IPS-18c (cell line): Measurements from ENCODE around the gene NIPAL1.

Experiments used
- H3K4me3 ChIP-seq: 2 replicates; pipeline ENCODE4 v1.7.0; 2013; ENCODE audit warnings: low read depth, mild to moderate bottlenecking, low read length, moderate library complexity; ENCODE audit not compliant: insufficient read depth
- H3K9me3 ChIP-seq: one replicate; pipeline ENCODE4 v1.6.1; 2013; ENCODE audit warnings: mild to moderate bottlenecking, low read length, moderate library complexity; ENCODE audit not compliant: control insufficient read depth, insufficient read depth

The NIPAL1 gene

GRCh38 chr4:48043504-48043903 is 26.9 kb downstream of the NIPAL1 start:
- H3K9me3 ChIP-seq = peaks cover 4% of the 10 kb centered on the region
- H3K4me3 ChIP-seq = no peak overlapping the region

GRCh38 chr4:48044298-48044697 is 27.7 kb downstream of the NIPAL1 start:
- peaks cover 4% of the 10 kb centered on the region for H3K9me3 ChIP-seq

GRCh38 chr4:48046059-48046458 is 29.5 kb downstream of the NIPAL1 start:
- H3K4me3 ChIP-seq = no peak overlapping the region
- H3K9me3 ChIP-seq = peaks cover 4% of the 10 kb centered on the region

More at GRCh38 chr4:48044298-48044697, 27.7 kb downstream of the NIPAL1 start:
- no peak overlapping the region for H3K4me3 ChIP-seq

- no peak overlapping the region for H3K4me3 ChIP-seq
- H3K9me3 ChIP-seq = peaks cover 4% of the 10 kb centered on the region
These were observed 30.9 kb downstream of the NIPAL1 start for GRCh38 chr4:48047421-48047844.

- Histone ChIP-seq H3K9me3 (peaks cover 4% of the 10 kb centered on the region), H3K4me3 (no peak overlapping the region)
These were observed 31.3 kb downstream of the NIPAL1 start for GRCh38 chr4:48047896-48048295.

GRCh38 chr4:48049483-48049882 is 32.9 kb downstream of the NIPAL1 start:
- Histone ChIP-seq H3K9me3 (peaks cover 4% of the 10 kb centered on the region), H3K4me3 (no peak overlapping the region)

GRCh38 chr4:48051078-48051477 is 34.5 kb downstream of the NIPAL1 start:
- no peaks in the 10 kb centered on the region for H3K9me3 ChIP-seq
- H3K4me3 ChIP-seq = no peak overlapping the region

GRCh38 chr4:48058617-48059530 is 42.3 kb downstream of the NIPAL1 start:
- H3K9me3 ChIP-seq = no peaks in the 10 kb centered on the region
- no peak overlapping the region; the same call in 1 of the 2 replicates for H3K4me3 ChIP-seq

- no peak overlapping the region for H3K4me3 ChIP-seq
- no peaks in the 10 kb centered on the region for H3K9me3 ChIP-seq
These were observed 47.8 kb downstream of the NIPAL1 start for GRCh38 chr4:48064349-48064748.

GRCh38 chr4:48065587-48066052 is 49.0 kb downstream of the NIPAL1 start:
- Histone ChIP-seq H3K9me3 (no peaks in the 10 kb centered on the region), H3K4me3 (no peak overlapping the region)

GRCh38 chr4:48067536-48067935 is 51.0 kb downstream of the NIPAL1 start:
- no peaks in the 10 kb centered on the region for H3K9me3 ChIP-seq
- no peak overlapping the region for H3K4me3 ChIP-seq

- H3K9me3 ChIP-seq = no peaks in the 10 kb centered on the region
These were observed 51.6 kb downstream of the NIPAL1 start for GRCh38 chr4:48068182-48068581.

GRCh38 chr4:48069026-48069425 is 52.5 kb downstream of the NIPAL1 start:
- H3K9me3 ChIP-seq = no peaks in the 10 kb centered on the region
- no peak overlapping the region for H3K4me3 ChIP-seq

More at GRCh38 chr4:48068182-48068581, 51.6 kb downstream of the NIPAL1 start:
- no peak overlapping the region for H3K4me3 ChIP-seq

GRCh38 chr4:48071191-48071590 is 54.6 kb downstream of the NIPAL1 start:
- Histone ChIP-seq H3K9me3 (no peaks in the 10 kb centered on the region), H3K4me3 (no peak overlapping the region)

- H3K4me3 ChIP-seq = no peak overlapping the region
- no peaks in the 10 kb centered on the region for H3K9me3 ChIP-seq
These were observed 57.1 kb downstream of the NIPAL1 start for GRCh38 chr4:48073567-48074103.

- Histone ChIP-seq H3K4me3 (no peak overlapping the region), H3K9me3 (no peaks in the 10 kb centered on the region)
These were observed 58.1 kb downstream of the NIPAL1 start for GRCh38 chr4:48074657-48075056.

GRCh38 chr4:48078425-48078824 is 61.9 kb downstream of the NIPAL1 start:
- no peak overlapping the region for H3K4me3 ChIP-seq
- no peaks in the 10 kb centered on the region for H3K9me3 ChIP-seq
